Endothelial cell of umbilical vein (primary cell): ENCODE results near the gene M6PR.
"Not testable (repeated sequence)": the region's sequence is repeated elsewhere in the genome, so short reads cannot be mapped to it uniquely, and the experiment has no call there.

ENCODE experiments used
- EZH2 ChIP-seq: IDR thresholded peaks from 2 replicates; pipeline ENCODE4 v1.6.1; 2012; ENCODE audit warnings: borderline replicate concordance, low read depth, mild to moderate bottlenecking, moderate library complexity, low read length, inconsistent platforms; ENCODE audit not compliant: severe bottlenecking
- MYC ChIP-seq: IDR thresholded peaks from one replicate; pipeline ENCODE4 v1.6.1; 2011; ENCODE audit warnings: mild to moderate bottlenecking, low read depth, low read length
- TF ChIP-seq, protein P1 (sequence below), 2 donors: IDR thresholded peaks; 1 replicate in 1 of 2; 2 replicates in 1 of 2; pipeline ENCODE4 v1.5.1; 2011; ENCODE audit warnings: low read length in 2 of 2, mild to moderate bottlenecking in 2 of 2, moderate library complexity in 2 of 2, control low read depth in 1 of 2, inconsistent platforms in 1 of 2, low read depth in 1 of 2; ENCODE audit not compliant: insufficient read depth in 1 of 2; ENCODE audit errors: extremely low read depth in 1 of 2

- TF ChIP-seq, protein P1, sequence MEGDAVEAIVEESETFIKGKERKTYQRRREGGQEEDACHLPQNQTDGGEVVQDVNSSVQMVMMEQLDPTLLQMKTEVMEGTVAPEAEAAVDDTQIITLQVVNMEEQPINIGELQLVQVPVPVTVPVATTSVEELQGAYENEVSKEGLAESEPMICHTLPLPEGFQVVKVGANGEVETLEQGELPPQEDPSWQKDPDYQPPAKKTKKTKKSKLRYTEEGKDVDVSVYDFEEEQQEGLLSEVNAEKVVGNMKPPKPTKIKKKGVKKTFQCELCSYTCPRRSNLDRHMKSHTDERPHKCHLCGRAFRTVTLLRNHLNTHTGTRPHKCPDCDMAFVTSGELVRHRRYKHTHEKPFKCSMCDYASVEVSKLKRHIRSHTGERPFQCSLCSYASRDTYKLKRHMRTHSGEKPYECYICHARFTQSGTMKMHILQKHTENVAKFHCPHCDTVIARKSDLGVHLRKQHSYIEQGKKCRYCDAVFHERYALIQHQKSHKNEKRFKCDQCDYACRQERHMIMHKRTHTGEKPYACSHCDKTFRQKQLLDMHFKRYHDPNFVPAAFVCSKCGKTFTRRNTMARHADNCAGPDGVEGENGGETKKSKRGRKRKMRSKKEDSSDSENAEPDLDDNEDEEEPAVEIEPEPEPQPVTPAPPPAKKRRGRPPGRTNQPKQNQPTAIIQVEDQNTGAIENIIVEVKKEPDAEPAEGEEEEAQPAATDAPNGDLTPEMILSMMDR (IDR thresholded peaks at IDR 0.05; ENCODE audit: extremely low read depth in 1 of 2, insufficient read depth in 1 of 2, low read depth in 1 of 2, low read length in 2 of 2): not testable (repeated sequence)
- not testable (repeated sequence) for TF ChIP-seq EZH2, MYC
Measured at GRCh38 chr12:8930655-8931323, 18.7 kb downstream of the M6PR start.
